SK-N-SH (cell line): ENCODE measurements around the gene ERC2. TPM values are rescaled to one million over a fixed set of nuclear protein-coding genes. Genes with fewer than 3 reads are reported as not detected.
A peak's percentile ranks its signal among the peaks of the same experiment; 100 is the strongest.

Experiments
- CTCF ChIA-PET: fragments of 300-600, 350-600 bp; formaldehyde crosslinking; extraction: SDS; loops from one replicate; lab custom pipeline; 2021; lab: Yijun Ruan, JAX
- POLR2A ChIA-PET: fragments of 350-600 bp; sonication (Branson Sonifier 250); formaldehyde crosslinking; extraction: SDS; loops from one replicate; lab custom pipeline; 2020; ENCODE audit warnings: antibody characterized with exemption, inconsistent platforms; lab: Yijun Ruan, JAX
- DNase-seq: peaks from one replicate; pipeline ENCODE4 v3.0.0; 2012
- H2AFZ ChIP-seq: fragments of 200-600 bp; sonication (generic); 2 replicates; pipeline ENCODE4 v1.8.1; 2016; ENCODE audit warnings: antibody characterized with exemption, mild to moderate bottlenecking, low read depth
- H3F3A ChIP-seq: fragments of 200-600 bp; sonication (generic); replicated peaks from 2 replicates; pipeline ENCODE3; 2016; ENCODE audit warnings: antibody characterized with exemption, mild to moderate bottlenecking; ENCODE audit not compliant: insufficient read depth
- H3K27ac ChIP-seq, 2 experiments: fragments of 200-500 bp in 1 of 2; fragments of 200-600 bp in 1 of 2; sonication (Bioruptor generic) in 1 of 2; sonication (generic), shearing (Covaris generic) in 1 of 2; 2 replicates each; pipeline versions ENCODE4 v1.5.1 to v1.6.1; 2014 to 2016; ENCODE audit warnings: low read depth in 2 of 2, inconsistent platforms in 1 of 2, low read length in 1 of 2, mild to moderate bottlenecking in 1 of 2, mixed read lengths in 1 of 2
- H3K27me3 ChIP-seq: fragments of 200-600 bp; sonication (generic), shearing (Covaris generic); 2 replicates; pipeline ENCODE4 v1.6.1; 2016; ENCODE audit warnings: mixed run types; ENCODE audit not compliant: insufficient read depth
- H3K36me3 ChIP-seq, 2 experiments: fragments of 200-500 bp in 1 of 2; fragments of 200-600 bp in 1 of 2; sonication (Bioruptor generic) in 1 of 2; sonication (generic) in 1 of 2; replicated peaks in 1 of 2; 2 replicates each; pipeline versions ENCODE3 to v1.5.1; 2014 to 2016; ENCODE audit warnings: low read length in 1 of 2, mild to moderate bottlenecking in 1 of 2; ENCODE audit not compliant: insufficient read depth in 2 of 2, control insufficient read depth in 1 of 2
- H3K4me1 ChIP-seq, 2 experiments: fragments of 200-500 bp in 1 of 2; fragments of 200-600 bp in 1 of 2; sonication (Bioruptor generic) in 1 of 2; sonication (generic), shearing (Covaris generic) in 1 of 2; 2 replicates each; pipeline versions ENCODE4 v1.5.1 to v1.6.1; 2014 to 2016; ENCODE audit warnings: low read depth in 1 of 2, low read length in 1 of 2, mixed run types in 1 of 2; ENCODE audit not compliant: insufficient read depth in 2 of 2, control insufficient read depth in 1 of 2
- H3K4me2 ChIP-seq: fragments of 200-600 bp; sonication (generic), shearing (Covaris generic); 2 replicates; pipeline ENCODE4 v1.6.1; 2017; ENCODE audit warnings: mixed run types
- H3K4me3 ChIP-seq, 2 experiments: fragments of 200-500 bp in 1 of 2; fragments of 200-600 bp in 1 of 2; sonication (Bioruptor generic) in 1 of 2; sonication (generic), shearing (Covaris generic) in 1 of 2; 2 replicates each; pipeline versions ENCODE4 v1.5.1 to v1.8.1; 2014 to 2016; ENCODE audit warnings: low read depth in 2 of 2, inconsistent platforms in 1 of 2, low read length in 1 of 2, mild to moderate bottlenecking in 1 of 2, mixed read lengths in 1 of 2, moderate library complexity in 1 of 2
- H3K79me2 ChIP-seq: fragments of 200-600 bp; sonication (generic); 2 replicates; pipeline ENCODE4 v1.8.1; 2017; ENCODE audit warnings: mild to moderate bottlenecking; ENCODE audit not compliant: insufficient read depth
- H3K9ac ChIP-seq: fragments of 200-600 bp; sonication (generic); 2 replicates; pipeline ENCODE4 v1.6.1; 2017; ENCODE audit warnings: mixed run types
- H3K9me2 ChIP-seq: fragments of 200-600 bp; sonication (generic); 2 replicates; pipeline ENCODE4 v1.6.1; 2017; ENCODE audit warnings: mixed run types
- H3K9me3 ChIP-seq: fragments of 200-600 bp; sonication (generic); 2 replicates; pipeline ENCODE4 v1.6.1; 2017; ENCODE audit warnings: mixed run types, mild to moderate bottlenecking, moderate library complexity
- H4K20me1 ChIP-seq: fragments of 200-600 bp; sonication (generic); 2 replicates; pipeline ENCODE4 v1.6.1; 2017; ENCODE audit warnings: mild to moderate bottlenecking, mixed run types; ENCODE audit not compliant: insufficient read depth
- CHD2 ChIP-seq: fragments of 150-350 bp; IDR thresholded peaks from 2 replicates; pipeline ENCODE4 v1.6.1; 2018; ENCODE audit warnings: low read length; ENCODE audit not compliant: partially characterized antibody
- ELF1 ChIP-seq: IDR thresholded peaks from 2 replicates; pipeline ENCODE4 v1.4.0; 2012
- EZH2phosphoT487 ChIP-seq: fragments of 200-600 bp; sonication (generic); IDR thresholded peaks from 2 replicates; pipeline ENCODE4 v1.6.1; 2017; ENCODE audit warnings: low read depth, mixed run types, mild to moderate bottlenecking, antibody characterized with exemption, moderate library complexity, borderline replicate concordance
- FOSL2 ChIP-seq: IDR thresholded peaks from 2 replicates; pipeline ENCODE4 v1.4.0; 2012; ENCODE audit warnings: low read depth, mild to moderate bottlenecking, moderate library complexity, borderline replicate concordance
- FOXJ3 ChIP-seq: sonication (generic); formaldehyde crosslinking; IDR thresholded peaks from 2 replicates; pipeline ENCODE4 v1.5.1; 2020; ENCODE audit warnings: mild to moderate bottlenecking, missing genetic modification reagents
- JUND ChIP-seq: IDR thresholded peaks from 2 replicates; pipeline ENCODE4 v1.4.0; 2012
- NFIC ChIP-seq: IDR thresholded peaks from 2 replicates; pipeline ENCODE4 v1.4.0; 2012; ENCODE audit warnings: borderline replicate concordance
- NRF1 ChIP-seq: IDR thresholded peaks from 2 replicates; pipeline ENCODE4 v1.6.1; 2012; ENCODE audit warnings: low read depth, mild to moderate bottlenecking, low read length
- PBX3 ChIP-seq: IDR thresholded peaks from 2 replicates; pipeline ENCODE4; 2012
- RFX5 ChIP-seq: IDR thresholded peaks from 2 replicates; pipeline ENCODE4 v1.6.1; 2012; ENCODE audit warnings: mild to moderate bottlenecking, improper control_type of control experiment, low read length
- RXRA ChIP-seq: IDR thresholded peaks from 2 replicates; pipeline ENCODE4 v1.4.0; 2012; ENCODE audit warnings: low read depth, mild to moderate bottlenecking, borderline replicate concordance
- TEAD4 ChIP-seq: IDR thresholded peaks from 2 replicates; pipeline ENCODE4 v1.4.0; 2012; ENCODE audit warnings: mild to moderate bottlenecking, borderline replicate concordance; ENCODE audit not compliant: insufficient read depth
- WGBS: methylation state at CpG from one replicate; pipeline ENCODE4 v1.1.6; 2017; ENCODE audit warnings: low lambda C conversion rate; 5-methylcytosine and 5-hydroxymethylcytosine counted together
- polyA plus RNA-seq, 3 experiments: library from polyadenylated mRNA; depleted of rRNA; stranded (reverse); fragments of >200 nt; gene quantifications; 2 replicates each; pipeline ENCODE4 v1.2.3, GENCODE V29; 2012

The ERC2 gene
- polyA plus RNA-seq, 1 of the 3 experiments (the other 2 are of a cell fraction): 1.6 TPM

GRCh38 chr3:56251343-56251945 lies 216.8 kb downstream of the ERC2 start (continued):
- TF ChIP-seq TEAD4: 0 out of 2 replicates have a peak, but pooled peaks have one; percentile 26
- no peak for TF ChIP-seq NFIC

GRCh38 chr3:56248021-56248420 lies 220.2 kb downstream of the ERC2 start:
- H3K4me2 ChIP-seq: no peak overlapping the region
- WGBS: 70% methylated on average over 4 of the region's 4 CpGs
- H3K36me3 ChIP-seq: no peaks in the 10 kb centered on the region
- no peak overlapping the region for H2AFZ ChIP-seq
- H3K4me1 ChIP-seq: no peaks in the 10 kb centered on the region
- no peak for TF ChIP-seq RFX5
- no peak for TF ChIP-seq FOXJ3
- no peak for TF ChIP-seq NRF1
- TF ChIP-seq EZH2phosphoT487: no peak
- TF ChIP-seq, all 33 proteins: peak for 0
- no peaks in the 10 kb centered on the region for H3K27me3 ChIP-seq
- POLR2A ChIA-PET: no interaction called here
- no peak overlapping the region for H3K9ac ChIP-seq
- no peak for DNase-seq
- H4K20me1 ChIP-seq: no peaks in the 10 kb centered on the region
- no peak overlapping the region for H3K27ac ChIP-seq
- no peak overlapping the region for H3K4me3 ChIP-seq
- no peaks in the 10 kb centered on the region for H3K9me2 ChIP-seq
- CTCF ChIA-PET: interaction anchor here (1.3 kb wide), 1 partner anchor 9 kb away, joined by 3 read pairs; no protein-coding TSS in a partner anchor
- no peaks in the 10 kb centered on the region for H3F3A ChIP-seq
- no peaks in the 10 kb centered on the region for H3K9me3 ChIP-seq
- no peaks in the 10 kb centered on the region for H3K79me2 ChIP-seq

GRCh38 chr3:56238299-56238698 lies 230.0 kb downstream of the ERC2 start:
- DNase-seq: no peak
- ChIA-PET CTCF (interaction anchor here (0.9 to 1.1 kb wide), 2 partner anchors 13 to 16 kb away, joined by 3 to 5 read pairs; no protein-coding TSS in a partner anchor), POLR2A (no interaction called here)
- Histone ChIP-seq H3K9me2 (no peaks in the 10 kb centered on the region), H3F3A (no peaks in the 10 kb centered on the region), H4K20me1 (no peaks in the 10 kb centered on the region), H3K36me3 (no peaks in the 10 kb centered on the region), H3K4me2 (no peak overlapping the region), H3K4me3 (no peak overlapping the region), H3K4me1 (no peaks in the 10 kb centered on the region), H3K79me2 (no peaks in the 10 kb centered on the region), H3K9me3 (no peaks in the 10 kb centered on the region), H3K27me3 (no peaks in the 10 kb centered on the region), H3K9ac (no peak overlapping the region), H2AFZ (no peak overlapping the region), H3K27ac (no peak overlapping the region)
- 42% methylated on average over 2 of the region's 2 CpGs for WGBS
- TF ChIP-seq CHD2: no peak
- TF ChIP-seq ELF1: no peak
- no peak for TF ChIP-seq JUND
- TF ChIP-seq FOSL2: no peak
- TF ChIP-seq PBX3: no peak
- no peak for TF ChIP-seq RXRA
